GM03348 (cell line): ENCODE data around the gene SLC7A6OS.

Experiments
- DNase-seq: peaks from one replicate; pipeline ENCODE4 v3.0.0; 2012; ENCODE audit warnings: low spot score

The SLC7A6OS gene

DNA sequence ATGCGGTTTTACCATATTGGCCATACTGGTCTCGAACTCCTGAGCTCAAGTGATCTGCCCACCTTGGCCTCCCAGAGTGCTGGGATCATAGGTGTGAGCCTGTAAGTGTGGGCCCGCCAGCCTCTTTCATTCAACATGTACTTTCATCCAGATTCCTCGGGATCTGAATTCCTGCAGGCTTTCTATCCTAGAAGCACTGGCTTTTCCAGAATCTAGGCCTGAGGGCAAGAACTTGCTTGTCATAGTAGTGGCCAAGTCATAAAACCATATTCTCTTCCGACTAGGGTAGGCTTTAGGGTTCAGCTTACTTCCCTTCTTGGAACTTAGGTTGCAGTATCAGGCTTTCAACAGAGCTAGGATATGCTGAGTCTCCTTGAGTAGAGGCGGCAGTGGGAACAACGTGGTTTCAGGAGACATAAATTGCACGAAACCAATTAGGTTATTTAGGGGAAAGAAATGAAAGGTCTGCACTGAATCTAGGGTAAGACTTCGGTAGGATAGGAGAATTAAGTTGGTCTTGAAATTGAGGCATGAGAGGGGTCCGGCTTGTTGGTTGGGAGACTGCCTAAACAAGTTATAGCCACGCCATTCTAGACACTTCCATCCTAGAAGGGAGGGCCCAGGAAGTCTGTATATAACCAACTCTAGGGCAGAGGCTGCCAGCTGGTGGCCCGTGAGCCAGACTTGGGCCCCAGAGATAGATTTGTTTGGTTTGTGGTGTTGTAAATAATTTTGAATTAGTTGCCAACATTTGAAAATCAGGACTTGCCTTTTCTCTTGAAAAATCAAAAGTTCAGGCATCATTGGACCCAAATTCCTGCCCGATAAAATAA, 30.8 kb downstream of the SLC7A6OS start:
- DNase-seq, result no peak

DNA sequence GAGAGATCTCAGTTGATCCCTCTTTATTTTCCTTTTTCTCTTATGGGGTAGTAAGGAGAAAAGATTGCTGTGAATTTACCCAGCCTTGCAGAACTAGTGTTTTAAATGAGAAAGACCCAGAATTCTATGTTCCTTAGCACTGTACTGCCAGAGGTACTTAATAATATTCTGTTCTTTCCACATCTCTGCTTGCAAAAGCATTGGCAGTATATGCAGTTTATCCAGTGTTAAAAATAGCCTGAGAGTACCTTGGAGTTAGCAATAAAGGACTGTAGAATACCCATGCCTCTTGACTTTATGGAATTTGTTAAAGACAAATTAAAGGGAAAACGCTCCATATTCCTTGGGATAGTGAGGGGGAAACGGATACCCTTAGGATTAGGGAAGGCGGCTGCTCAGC, 34.5 kb downstream of the SLC7A6OS start:
- no peak for DNase-seq

DNA sequence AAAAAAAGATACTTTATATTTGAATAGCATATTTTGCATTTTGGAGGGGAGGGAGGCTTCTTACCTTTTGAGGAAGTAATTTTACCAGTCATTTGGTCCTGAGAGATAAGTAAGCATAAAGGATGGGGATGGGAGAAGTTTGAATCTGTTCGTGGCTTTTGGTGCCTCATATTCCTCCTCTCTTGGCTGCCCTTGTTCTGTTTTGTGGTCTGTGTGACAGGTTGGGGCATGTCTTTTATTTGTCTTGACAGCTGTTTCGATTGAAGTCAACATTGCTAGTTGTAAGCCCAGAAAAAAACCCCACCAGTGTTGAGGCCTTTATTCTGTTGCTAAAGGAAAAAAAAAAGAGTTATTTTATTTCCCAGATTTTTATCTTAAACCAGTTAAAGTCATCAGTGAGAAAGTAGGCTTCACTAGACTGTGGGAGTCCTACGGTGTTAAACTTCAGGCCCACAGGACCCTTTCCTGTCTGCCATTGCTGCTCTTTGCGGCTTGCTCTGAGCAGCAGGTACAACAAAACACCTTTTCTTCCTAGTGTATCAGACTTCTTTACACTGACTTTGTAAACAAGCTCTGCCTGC, 35.0 kb downstream of the SLC7A6OS start:
- DNase-seq, result no peak

DNA sequence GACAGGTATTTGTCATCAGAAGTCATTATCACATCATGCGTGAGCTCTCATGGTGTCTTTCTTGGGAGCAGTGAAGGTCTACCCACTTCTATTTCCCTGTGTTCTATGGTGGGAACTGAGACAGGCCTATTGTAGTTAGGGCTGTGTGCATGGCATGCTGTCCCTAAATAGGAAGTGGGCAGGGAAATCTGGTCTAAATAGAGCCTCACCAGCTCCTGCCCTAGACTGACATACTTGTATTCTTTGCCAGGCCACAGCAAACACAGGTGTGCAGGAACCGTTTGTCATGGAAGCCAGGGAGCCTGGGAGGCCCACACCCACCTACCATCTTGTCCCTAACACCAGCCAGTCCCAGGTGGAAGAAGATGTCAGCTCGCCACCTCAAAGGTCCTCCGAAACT, 36.3 kb downstream of the SLC7A6OS start:
- DNase-seq, result no peak

DNA sequence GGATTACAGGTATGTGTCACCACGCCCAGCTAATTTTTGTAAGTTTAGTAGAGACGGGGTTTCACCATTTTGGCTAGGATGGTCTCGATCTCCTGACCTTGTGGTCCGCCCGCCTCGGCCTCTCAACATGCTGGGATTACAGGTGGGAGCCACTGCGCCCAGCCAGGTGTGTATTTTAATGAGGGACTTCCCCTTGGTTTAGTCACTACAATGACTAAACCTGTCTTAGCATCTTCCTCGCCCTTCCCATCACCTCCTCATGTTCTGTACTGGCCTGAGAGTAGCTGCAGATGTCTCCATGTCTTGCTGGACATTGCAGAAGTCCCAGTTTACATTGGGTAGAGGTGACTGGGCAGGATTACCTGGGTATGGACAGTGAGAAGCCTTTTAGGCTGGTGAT, 36.9 kb downstream of the SLC7A6OS start:
- DNase-seq, result no peak

DNA sequence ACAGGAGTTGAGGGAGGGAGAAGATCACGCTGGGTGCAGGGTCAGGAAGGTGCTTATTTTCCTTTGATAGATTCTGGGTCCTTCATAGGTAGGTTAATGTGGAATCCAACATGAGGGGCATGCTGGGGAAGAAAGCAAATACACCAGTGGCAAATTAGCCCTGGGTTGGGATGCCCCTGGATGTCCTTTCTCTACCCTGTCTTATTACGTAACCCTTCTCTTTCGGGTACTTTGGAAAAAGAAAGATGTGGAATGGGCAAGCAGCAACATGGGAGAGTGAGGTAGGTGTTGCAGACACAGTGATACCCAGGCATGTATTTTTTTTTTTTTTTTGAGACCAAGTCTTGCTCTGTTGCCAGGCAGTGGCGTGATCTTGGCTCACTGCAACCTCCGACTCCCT, 37.3 kb downstream of the SLC7A6OS start:
- DNase-seq, result no peak

DNA sequence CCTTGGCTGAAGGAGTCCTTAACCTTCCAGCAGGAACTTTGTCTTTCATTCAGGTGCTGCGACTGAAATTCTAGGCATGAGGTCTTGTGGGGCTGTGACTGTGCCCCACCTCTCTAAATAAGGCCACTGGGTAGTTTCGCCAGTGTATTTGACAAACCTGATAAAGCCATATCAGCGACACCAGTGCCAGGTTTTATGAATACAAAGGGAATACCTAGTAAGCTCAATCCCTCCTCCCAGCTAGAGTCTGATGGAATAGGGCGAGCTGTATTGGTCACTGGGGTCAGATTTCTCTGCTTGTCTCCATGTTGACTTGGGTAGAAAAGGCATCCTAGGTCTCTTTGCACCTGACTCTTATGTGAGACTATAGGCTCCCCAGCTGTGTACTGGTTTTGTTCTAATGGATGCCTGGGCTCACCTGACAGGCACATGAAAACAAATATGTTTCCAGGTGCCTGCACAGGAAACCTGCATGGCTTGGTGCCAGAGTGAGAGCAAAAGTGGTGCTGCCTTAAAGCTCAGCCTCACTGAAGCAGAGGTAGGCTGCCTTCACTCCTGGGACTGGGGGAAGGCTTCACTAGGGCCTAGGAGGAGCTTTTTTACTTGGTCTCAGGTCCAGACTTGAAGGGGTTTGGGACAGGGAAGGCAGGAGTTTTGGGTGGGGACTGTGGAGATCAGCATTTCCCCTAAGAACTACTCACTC, 38.1 kb downstream of the SLC7A6OS start:
- DNase-seq, result no peak

DNA sequence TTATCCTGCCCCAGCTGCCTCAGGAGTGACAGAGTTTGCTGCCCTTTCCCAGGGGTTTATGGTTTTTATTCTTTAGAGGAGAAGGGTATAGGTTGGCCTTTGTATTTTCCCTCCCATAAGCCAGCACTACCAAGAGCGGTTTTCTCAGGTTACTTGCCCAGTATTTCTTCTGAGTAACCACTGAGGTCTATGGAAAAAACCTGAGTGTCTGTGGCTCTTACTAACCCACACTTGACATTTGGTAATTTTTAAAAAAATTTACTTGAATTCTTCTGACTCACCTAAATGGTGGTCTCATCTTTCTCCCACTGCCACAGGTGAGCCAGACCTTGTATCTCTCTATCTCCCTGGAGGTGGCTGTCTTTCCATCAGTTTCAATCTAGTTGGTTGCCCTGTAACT, 40.4 kb downstream of the SLC7A6OS start:
- no peak for DNase-seq

DNA sequence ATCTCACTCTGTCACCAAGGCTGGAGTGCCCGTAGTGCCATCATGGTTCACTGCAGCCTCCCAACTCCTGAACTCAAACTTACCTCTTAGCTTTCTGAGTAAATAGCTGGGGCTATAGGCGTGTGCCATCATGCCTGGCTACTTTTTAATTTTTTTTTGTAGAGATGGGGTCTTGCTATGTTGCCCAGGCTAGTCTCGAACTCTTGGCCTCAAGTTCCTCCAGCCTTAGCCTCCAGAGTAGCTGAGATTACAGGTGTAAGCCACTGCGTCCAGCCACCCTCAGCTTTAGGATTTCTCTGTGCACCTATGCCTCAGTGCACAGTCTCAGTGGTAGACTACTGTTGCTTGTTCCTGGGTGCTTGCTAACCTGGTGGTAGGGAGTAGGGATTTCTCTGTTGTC, 41.0 kb downstream of the SLC7A6OS start:
- DNase-seq, result no peak

DNA sequence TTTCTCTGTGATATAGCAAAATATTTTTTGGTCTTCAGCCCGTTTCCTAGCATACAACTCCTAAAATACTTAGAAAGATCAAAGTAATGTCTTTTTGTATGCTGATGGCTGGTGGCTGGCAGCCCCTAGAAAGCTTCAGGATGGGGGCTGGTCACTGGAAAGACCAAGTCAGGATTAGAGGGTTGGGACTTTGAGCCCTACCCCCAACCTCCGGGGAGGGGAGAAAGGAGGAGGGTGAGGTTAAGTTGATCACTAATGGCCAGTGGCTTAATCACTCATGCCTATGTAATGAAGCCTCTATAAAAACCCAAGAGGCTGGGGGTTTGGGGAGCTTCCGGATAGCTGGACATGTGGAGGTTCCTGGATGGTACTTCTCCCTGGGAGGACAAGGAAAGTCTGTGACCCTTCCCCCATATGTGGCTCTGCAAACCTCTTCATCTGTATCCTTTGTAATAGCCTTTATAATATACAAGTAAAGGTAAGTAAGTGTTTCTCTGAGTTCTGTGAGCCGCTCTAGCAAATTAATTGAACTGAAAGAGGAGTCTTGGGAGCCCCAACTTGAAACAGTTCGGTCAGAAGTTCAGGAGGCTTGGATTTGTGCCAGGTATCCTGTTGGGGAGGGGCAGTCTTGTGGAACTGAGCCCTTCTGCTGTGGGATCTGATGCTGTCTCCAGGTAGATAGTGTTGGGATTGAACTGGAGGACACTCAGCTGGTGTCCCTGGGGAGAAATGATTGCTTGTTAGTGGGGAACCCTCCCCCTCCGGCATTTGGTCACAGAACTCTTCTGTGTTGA, 42.9 kb downstream of the SLC7A6OS start:
- DNase-seq, result no peak

DNA sequence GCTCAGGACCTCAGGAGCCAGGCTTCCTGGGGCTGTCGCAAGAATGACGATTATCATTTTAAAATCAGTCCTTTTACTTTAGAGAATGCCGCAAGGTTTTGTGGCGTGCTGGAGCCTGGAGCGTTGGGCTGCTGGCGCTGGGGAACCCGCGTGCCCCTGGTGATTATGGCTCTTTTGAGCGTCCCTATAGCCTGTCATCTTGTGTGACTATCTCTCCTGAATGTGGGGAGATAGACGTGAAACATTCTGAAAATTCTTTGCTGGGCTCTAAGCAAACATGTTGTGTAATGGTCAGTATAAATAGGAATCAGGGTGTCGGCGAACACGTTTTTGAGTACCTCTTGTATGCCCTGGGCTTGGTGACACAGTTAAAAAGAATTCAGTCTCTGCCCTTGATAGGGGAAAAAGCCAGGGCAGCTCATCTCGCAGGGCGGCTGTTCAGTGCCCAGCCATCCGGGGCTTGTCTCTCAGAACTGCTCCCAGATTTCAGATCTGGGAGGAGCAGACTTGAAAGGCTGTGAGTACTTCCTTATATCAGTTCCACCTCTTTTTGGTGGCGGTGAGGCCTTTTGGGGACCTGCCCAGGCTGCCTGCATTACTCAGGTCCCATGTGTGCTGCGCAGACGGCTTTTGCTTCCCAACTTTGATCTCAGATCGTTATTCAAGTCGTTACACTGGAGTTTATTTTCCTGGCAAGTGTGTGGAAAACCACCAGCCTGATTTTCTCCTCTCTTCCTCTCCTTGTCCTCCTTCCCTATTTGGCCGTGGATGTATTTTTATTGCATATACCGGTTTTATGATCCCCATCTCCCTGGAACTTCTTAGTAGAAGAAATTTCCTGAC, 45.4 kb downstream of the SLC7A6OS start:
- DNase-seq, result peak; percentile 81

DNA sequence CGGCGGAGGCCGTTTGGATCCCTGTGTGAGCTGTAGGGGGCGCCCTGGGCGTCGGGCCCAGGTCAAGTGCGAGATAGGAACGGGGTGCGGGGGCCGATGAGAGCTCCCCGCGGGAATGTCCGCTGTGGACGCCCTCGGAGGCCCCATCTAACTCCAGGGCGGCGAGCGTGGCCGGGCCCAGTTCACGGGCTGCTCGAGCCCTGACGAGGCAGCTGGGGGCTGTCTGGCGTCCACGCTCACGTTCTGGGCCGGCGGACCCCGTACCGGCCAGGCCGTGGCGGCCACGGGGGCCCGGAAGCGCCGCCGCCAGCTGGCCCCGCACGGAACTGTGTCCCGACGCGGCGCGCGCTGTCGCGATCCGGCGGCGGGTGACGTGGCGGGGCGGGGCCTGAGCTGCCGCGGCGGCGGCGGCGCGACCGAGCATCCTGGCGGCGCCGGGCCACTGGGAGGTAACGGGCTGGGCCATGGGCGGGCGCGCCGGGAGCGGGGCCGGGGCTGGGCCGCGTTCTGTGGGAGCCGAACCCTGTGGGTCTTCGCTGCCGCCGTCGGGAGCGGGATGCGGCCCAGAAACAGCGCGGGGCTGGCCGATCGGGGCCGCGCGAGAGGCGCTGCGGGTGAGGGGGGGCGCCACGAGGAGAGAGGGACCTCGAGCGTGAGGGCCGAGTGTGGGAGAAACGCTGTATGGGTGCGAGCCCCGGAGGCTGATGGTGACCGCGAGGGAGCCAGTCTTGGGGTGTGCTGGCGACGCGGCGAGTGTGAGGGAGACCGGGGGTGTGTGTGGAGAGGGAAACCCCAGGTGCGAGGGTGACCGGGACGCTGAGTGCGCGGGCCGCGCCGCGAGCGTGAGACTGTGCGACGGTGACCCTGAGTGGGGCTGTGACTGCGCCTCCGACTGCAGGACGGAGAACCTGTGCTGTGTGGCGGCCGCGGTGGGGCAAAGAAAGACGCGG, 46.3 kb downstream of the SLC7A6OS start, which contains the start of gene SLC7A6:
SLC7A6 (plus strand) TSS at position 399 of the 950 bp plus-strand sequence. CDS start 10,201 bp downstream, outside the sequence.
- DNase-seq, result peak; percentile 92

DNA sequence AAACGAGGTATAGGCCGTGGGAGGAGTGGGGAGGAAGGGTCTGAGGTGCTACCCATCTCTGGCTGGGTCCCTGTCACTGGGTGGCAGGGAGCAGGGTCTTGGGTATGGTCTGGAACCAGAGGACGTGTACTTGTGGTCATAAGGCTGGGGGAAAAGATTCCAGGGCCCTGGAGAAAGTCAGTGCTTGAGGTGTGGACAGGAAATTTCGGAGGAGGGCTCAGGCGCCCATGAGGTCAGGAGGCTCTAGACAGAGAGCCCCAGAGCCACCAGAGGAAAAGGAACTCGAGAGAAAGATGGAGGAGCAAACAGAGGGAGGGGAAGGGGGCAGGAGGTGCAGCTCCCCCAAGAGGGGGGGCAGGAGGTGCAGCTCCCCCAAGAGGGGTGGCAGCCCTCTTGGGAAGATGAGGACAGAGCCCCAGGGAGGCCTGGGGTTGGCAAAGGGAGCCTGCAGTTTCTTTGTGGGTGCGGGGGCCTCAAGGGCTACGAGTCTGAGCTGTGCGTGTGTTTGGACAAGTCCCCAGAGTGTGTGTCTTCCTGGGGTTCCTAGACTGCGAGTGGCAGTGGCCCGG, 47.1 kb downstream of the SLC7A6OS start:
- no peak for DNase-seq

DNA sequence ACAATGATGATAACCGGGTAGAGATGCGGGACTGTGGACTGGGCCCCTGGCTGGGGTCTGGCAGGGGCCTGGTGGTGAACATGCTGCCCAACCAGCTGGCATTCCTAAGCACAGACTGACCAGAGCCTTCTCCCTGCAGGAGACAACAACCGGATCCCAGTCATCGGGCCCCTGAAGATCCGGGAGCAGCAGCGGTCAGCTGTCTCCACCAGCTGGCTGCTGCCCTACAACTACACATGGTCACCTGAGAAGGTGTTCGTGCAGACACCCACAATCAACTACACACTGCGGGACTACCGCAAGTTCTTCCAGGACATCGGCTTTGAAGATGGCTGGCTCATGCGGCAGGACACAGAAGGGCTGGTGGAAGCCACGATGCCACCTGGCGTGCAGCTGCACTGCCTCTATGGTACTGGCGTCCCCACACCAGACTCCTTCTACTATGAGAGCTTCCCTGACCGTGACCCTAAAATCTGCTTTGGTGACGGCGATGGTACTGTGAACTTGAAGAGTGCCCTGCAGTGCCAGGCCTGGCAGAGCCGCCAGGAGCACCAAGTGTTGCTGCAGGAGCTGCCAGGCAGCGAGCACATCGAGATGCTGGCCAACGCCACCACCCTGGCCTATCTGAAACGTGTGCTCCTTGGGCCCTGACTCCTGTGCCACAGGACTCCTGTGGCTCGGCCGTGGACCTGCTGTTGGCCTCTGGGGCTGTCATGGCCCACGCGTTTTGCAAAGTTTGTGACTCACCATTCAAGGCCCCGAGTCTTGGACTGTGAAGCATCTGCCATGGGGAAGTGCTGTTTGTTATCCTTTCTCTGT, 51.5 kb downstream of the SLC7A6OS start:
- no peak for DNase-seq

DNA sequence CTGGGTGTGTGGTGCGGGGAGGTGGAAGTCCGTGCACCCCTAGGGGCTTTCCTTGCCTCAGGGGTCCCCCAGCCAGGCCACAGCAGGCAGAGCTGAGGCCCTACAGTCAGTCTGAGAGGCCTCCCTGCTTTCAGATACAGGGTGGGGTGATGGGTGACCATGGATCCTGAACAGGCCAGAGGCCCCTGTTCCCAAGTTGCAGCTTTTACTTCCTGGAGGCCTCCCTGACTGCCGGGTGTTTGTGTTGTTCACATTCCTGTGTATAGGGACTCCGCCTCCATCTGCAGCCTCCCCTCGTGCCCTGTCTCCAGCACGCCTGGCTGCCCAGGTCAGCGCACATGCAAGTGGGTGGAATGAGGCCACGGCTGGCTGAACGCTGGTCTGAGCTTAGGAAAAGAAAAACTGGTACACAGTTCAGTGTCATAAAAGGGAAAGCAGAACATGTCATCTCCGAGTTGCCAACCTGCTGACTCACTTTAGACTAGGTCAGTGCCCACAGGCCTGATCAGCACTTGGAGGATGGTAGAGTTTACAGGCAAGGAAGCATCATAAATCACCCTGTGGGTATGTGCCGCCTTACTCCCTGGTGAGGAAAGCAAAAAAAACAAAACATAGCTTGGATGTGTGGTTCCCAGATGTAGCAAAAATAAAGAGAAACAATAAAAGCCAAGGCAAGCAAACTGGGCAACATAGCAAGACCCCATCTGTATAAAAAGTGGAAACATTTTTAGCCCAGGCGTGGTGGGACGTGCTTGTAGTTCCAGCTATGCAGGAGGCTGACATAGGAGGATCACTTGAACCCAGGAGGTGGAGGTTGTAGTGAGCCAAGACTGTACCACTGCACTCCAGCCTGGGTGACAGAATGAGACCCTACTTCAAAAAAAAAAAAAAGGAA, 52.6 kb downstream of the SLC7A6OS start:
- DNase-seq, result peak; percentile 59

DNA sequence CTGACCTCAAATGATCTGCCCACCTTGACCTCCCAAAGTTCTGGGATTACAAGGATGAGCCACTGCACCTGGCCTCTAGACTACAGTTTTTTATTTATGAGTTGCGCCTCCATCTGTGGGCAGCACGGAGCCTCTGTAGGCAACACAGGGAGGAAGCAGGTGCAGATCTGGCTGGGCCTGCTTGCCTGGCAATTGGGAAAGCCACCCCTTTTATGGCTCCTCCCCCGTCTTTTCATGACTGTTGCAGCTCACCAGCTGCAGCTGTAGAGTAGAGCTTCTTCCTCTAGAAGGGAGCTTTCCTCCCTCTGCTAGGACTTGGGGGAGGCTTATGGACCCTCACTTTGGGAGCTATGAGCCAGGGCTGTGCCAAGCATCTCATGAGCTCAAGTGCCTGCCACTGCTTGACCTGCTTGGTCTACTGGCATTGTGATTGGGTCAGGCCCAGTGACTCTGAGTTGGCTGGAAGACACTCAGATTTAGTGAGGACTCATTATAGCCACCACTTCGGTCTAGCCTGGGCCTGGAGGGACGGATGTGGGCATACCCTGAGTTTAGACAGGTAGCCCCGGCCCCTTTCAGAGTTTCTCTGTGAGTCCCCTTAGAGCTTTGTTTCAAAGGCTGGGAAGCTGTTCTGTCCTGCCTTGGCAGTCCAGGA, 53.4 kb downstream of the SLC7A6OS start:
- no peak for DNase-seq

DNA sequence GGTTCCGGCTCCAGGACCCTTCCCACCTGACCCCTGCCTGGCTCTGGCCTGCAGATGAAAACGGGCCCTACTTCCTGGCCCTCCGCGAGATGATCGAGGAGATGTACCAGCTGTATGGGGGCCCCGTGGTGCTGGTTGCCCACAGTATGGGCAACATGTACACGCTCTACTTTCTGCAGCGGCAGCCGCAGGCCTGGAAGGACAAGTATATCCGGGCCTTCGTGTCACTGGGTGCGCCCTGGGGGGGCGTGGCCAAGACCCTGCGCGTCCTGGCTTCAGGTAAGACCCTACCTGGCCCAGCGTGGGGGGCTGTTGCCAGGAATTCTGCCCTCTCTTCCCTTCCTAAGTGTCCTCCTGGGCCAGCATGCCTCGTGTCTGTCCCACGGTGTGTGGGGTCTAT, 55.0 kb downstream of the SLC7A6OS start:
- DNase-seq, result no peak
